IMR-90 (cell line): ENCODE data around the gene SLC6A20.

ENCODE experiments used
- CEBPB ChIP-seq: IDR thresholded peaks from 2 replicates; pipeline ENCODE4 v1.6.1; 2012; ENCODE audit warnings: low read depth, low read length, improper control_type of control experiment
- CHD1 ChIP-seq: IDR thresholded peaks from 2 replicates; pipeline ENCODE4 v1.6.1; 2012; ENCODE audit warnings: low read depth, low read length, improper control_type of control experiment
- CTCF ChIP-seq: conservative IDR thresholded peaks from 2 replicates; pipeline ENCODE4 v1.5.1; 2012; ENCODE audit warnings: mild to moderate bottlenecking, low read depth, low read length, improper control_type of control experiment
- FOS ChIP-seq: fragments of 150-350 bp; IDR thresholded peaks from 2 replicates; pipeline ENCODE4 v1.6.1; 2016; ENCODE audit warnings: low read depth, low read length
- MAFK ChIP-seq: IDR thresholded peaks from 2 replicates; pipeline ENCODE4 v1.6.1; 2012; ENCODE audit warnings: low read depth, low read length, improper control_type of control experiment
- MAZ ChIP-seq: IDR thresholded peaks from 2 replicates; pipeline ENCODE4 v1.6.1; 2012; ENCODE audit warnings: low read depth, mild to moderate bottlenecking, low read length, improper control_type of control experiment, moderate library complexity, borderline replicate concordance
- MXI1 ChIP-seq: IDR thresholded peaks from 2 replicates; pipeline ENCODE4 v1.6.1; 2012; ENCODE audit warnings: low read depth, mild to moderate bottlenecking, low read length, moderate library complexity, borderline replicate concordance
- NFE2L2 ChIP-seq: fragments of 150-350 bp; IDR thresholded peaks from 2 replicates; pipeline ENCODE4 v1.6.1; 2016; ENCODE audit warnings: low read depth, mild to moderate bottlenecking, low read length
- POLR2A ChIP-seq: IDR thresholded peaks from 2 replicates; pipeline ENCODE4 v1.6.1; 2012; ENCODE audit warnings: mild to moderate bottlenecking, low read depth, low read length
- RAD21 ChIP-seq: IDR thresholded peaks from 2 replicates; pipeline ENCODE4 v1.6.1; 2012; ENCODE audit warnings: low read length, improper control_type of control experiment
- RFX5 ChIP-seq: IDR thresholded peaks from 2 replicates; pipeline ENCODE4 v1.8.0; 2012; ENCODE audit warnings: low read depth, mild to moderate bottlenecking, low read length, moderate library complexity
- SMC3 ChIP-seq: fragments of 150-350 bp; IDR thresholded peaks from 2 replicates; pipeline ENCODE4 v1.6.1; 2016; ENCODE audit warnings: low read depth, mild to moderate bottlenecking, antibody characterized with exemption, low read length, moderate library complexity
- USF2 ChIP-seq: fragments of 150-350 bp; IDR thresholded peaks from 2 replicates; pipeline ENCODE4 v1.6.1; 2017; ENCODE audit warnings: mild to moderate bottlenecking, antibody characterized with exemption, low read length, low read depth

GRCh38 chr3:45772341-45773035 is 23.8 kb downstream of the SLC6A20 start:
- no peak for TF ChIP-seq CTCF
- TF ChIP-seq RAD21, result no peak
- TF ChIP-seq CEBPB, result no peak
- TF ChIP-seq POLR2A, result no peak
- TF ChIP-seq NFE2L2, result no peak
- no peak for TF ChIP-seq RFX5
- TF ChIP-seq SMC3, result no peak
- TF ChIP-seq USF2, result no peak
- no peak for TF ChIP-seq FOS
- TF ChIP-seq MXI1, result no peak
- no peak for TF ChIP-seq MAZ
- no peak for TF ChIP-seq CHD1
- no peak for TF ChIP-seq MAFK
